Measurements from ENCODE around the gene MAGEB17. TPM values are rescaled to one million over a fixed set of nuclear protein-coding genes. Genes with fewer than 3 reads are reported as not detected.

Gene MAGEB17
- total RNA-seq, 1 experiment from 2014 or later: 0.87 TPM

GRCh38 chrX:16204538-16204937 lies 37.3 kb downstream of the MAGEB17 start:
- ChIA-PET POLR2A (ENCODE audit: unreplicated experiment) (no interaction called here), CTCF (no interaction called here)
- Histone ChIP-seq H3K4me2 (ENCODE audit: low read length) (no peak overlapping the region), H2AFZ (ENCODE audit: low read length) (no peak overlapping the region), H3K9me2 (replicated peaks; ENCODE audit: low read length) (no peaks in the 10 kb centered on the region), H3K27me3 (ENCODE audit: low read length) (no peaks in the 10 kb centered on the region), H3K4me3 (ENCODE audit: low read length) (no peak overlapping the region), H3K9me3 (ENCODE audit: low read length) (no peaks in the 10 kb centered on the region), H3K36me3 (ENCODE audit: low read depth, low read length) (no peaks in the 10 kb centered on the region), H3K4me1 (ENCODE audit: insufficient read depth, low read length) (no peaks in the 10 kb centered on the region), H3K27ac (ENCODE audit: low read length) (no peak overlapping the region), H4K20me1 (ENCODE audit: low read length) (no peaks in the 10 kb centered on the region), H3K9ac (ENCODE audit: low read length) (no peak overlapping the region), H3K79me2 (ENCODE audit: low read length) (no peaks in the 10 kb centered on the region), H3F3A (ENCODE audit: low read length, unreplicated experiment) (no peaks in the 10 kb centered on the region)
- DNase-seq (no peak), ATAC-seq (no peak)
- intact Hi-C loops (cut with micrococcal nuclease): no loop called here
- TF ChIP-seq EZH2 (IDR thresholded peaks at IDR 0.05; ENCODE audit: low read length, unreplicated experiment): no peak
- TF ChIP-seq EZH2phosphoT487 (IDR thresholded peaks at IDR 0.05; ENCODE audit: borderline replicate concordance, low read length): no peak
- TF ChIP-seq, protein P1, sequence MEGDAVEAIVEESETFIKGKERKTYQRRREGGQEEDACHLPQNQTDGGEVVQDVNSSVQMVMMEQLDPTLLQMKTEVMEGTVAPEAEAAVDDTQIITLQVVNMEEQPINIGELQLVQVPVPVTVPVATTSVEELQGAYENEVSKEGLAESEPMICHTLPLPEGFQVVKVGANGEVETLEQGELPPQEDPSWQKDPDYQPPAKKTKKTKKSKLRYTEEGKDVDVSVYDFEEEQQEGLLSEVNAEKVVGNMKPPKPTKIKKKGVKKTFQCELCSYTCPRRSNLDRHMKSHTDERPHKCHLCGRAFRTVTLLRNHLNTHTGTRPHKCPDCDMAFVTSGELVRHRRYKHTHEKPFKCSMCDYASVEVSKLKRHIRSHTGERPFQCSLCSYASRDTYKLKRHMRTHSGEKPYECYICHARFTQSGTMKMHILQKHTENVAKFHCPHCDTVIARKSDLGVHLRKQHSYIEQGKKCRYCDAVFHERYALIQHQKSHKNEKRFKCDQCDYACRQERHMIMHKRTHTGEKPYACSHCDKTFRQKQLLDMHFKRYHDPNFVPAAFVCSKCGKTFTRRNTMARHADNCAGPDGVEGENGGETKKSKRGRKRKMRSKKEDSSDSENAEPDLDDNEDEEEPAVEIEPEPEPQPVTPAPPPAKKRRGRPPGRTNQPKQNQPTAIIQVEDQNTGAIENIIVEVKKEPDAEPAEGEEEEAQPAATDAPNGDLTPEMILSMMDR (conservative IDR thresholded peaks at IDR 0.05; ENCODE audit: low read depth, low read length): no peak
- no TSS peak for BruUV-seq (replicated peaks)

- no peak overlapping the region for H3K4me3 ChIP-seq (ENCODE audit: low read length)
- DNase-seq: no peak
- no peaks in the 10 kb centered on the region for H3K79me2 ChIP-seq (ENCODE audit: low read length)
- no TSS peak for BruUV-seq (replicated peaks)
- CTCF ChIA-PET: no interaction called here
- intact Hi-C loops (cut with micrococcal nuclease): no loop called here
- H3K9me2 ChIP-seq (replicated peaks; ENCODE audit: low read length): no peaks in the 10 kb centered on the region
- POLR2A ChIA-PET (ENCODE audit: unreplicated experiment): no interaction called here
- no peaks in the 10 kb centered on the region for H3K4me1 ChIP-seq (ENCODE audit: insufficient read depth, low read length)
- H3K9me3 ChIP-seq (ENCODE audit: low read length): no peaks in the 10 kb centered on the region
- no peaks in the 10 kb centered on the region for H3K27me3 ChIP-seq (ENCODE audit: low read length)
- TF ChIP-seq EZH2phosphoT487 (IDR thresholded peaks at IDR 0.05; ENCODE audit: borderline replicate concordance, low read length): no peak
- TF ChIP-seq, protein P1 (conservative IDR thresholded peaks at IDR 0.05; ENCODE audit: low read depth, low read length): no peak
- TF ChIP-seq EZH2 (IDR thresholded peaks at IDR 0.05; ENCODE audit: low read length, unreplicated experiment): no peak
- H2AFZ ChIP-seq (ENCODE audit: low read length): no peak overlapping the region
- H3K9ac ChIP-seq (ENCODE audit: low read length): no peak overlapping the region
- H3K4me2 ChIP-seq (ENCODE audit: low read length): no peak overlapping the region
- H3F3A ChIP-seq (ENCODE audit: low read length, unreplicated experiment): no peaks in the 10 kb centered on the region
- no peaks in the 10 kb centered on the region for H4K20me1 ChIP-seq (ENCODE audit: low read length)
- H3K27ac ChIP-seq (ENCODE audit: low read length): no peak overlapping the region
- no peak for ATAC-seq
- no peaks in the 10 kb centered on the region for H3K36me3 ChIP-seq (ENCODE audit: low read depth, low read length)
These were observed 38.6 kb downstream of the MAGEB17 start for GRCh38 chrX:16205840-16206239.

GRCh38 chrX:16207634-16208033 lies 40.4 kb downstream of the MAGEB17 start:
- DNase-seq: no peak
- ChIA-PET POLR2A (ENCODE audit: unreplicated experiment) (no interaction called here), CTCF (no interaction called here)
- TF ChIP-seq EZH2phosphoT487 (IDR thresholded peaks at IDR 0.05; ENCODE audit: borderline replicate concordance, low read length) (no peak), EZH2 (IDR thresholded peaks at IDR 0.05; ENCODE audit: low read length, unreplicated experiment) (no peak)
- TF ChIP-seq, protein P1 (conservative IDR thresholded peaks at IDR 0.05; ENCODE audit: low read depth, low read length): no peak
- H3K36me3 ChIP-seq (ENCODE audit: low read depth, low read length): no peaks in the 10 kb centered on the region
- no TSS peak for BruUV-seq (replicated peaks)
- H3K4me2 ChIP-seq (ENCODE audit: low read length): no peak overlapping the region
- no peaks in the 10 kb centered on the region for H3F3A ChIP-seq (ENCODE audit: low read length, unreplicated experiment)
- H3K27me3 ChIP-seq (ENCODE audit: low read length): no peaks in the 10 kb centered on the region
- H3K79me2 ChIP-seq (ENCODE audit: low read length): no peaks in the 10 kb centered on the region
- no peaks in the 10 kb centered on the region for H3K9me3 ChIP-seq (ENCODE audit: low read length)
- no peak overlapping the region for H3K27ac ChIP-seq (ENCODE audit: low read length)
- peaks cover 10% of the 10 kb centered on the region; the same call in 1 of the 2 replicates for H3K4me1 ChIP-seq (ENCODE audit: insufficient read depth, low read length)
- no peaks in the 10 kb centered on the region for H4K20me1 ChIP-seq (ENCODE audit: low read length)
- H3K4me3 ChIP-seq (ENCODE audit: low read length): no peak overlapping the region
- no peaks in the 10 kb centered on the region for H3K9me2 ChIP-seq (replicated peaks; ENCODE audit: low read length)
- intact Hi-C loops (cut with micrococcal nuclease): no loop called here
- no peak overlapping the region for H3K9ac ChIP-seq (ENCODE audit: low read length)
- no peak for ATAC-seq
- H2AFZ ChIP-seq (ENCODE audit: low read length): no peak overlapping the region

All from PC-3 (cell line).